ENCODE measurements around the gene VIPR1. TPM values are rescaled to one million over a fixed set of nuclear protein-coding genes. Genes with fewer than 3 reads are reported as not detected.

The VIPR1 gene
- total and polyA plus RNA-seq, 2 donors (not counting 1 experiment from before 2014, with no cell fraction given), result 0.79 to 5.8 TPM

DNA sequence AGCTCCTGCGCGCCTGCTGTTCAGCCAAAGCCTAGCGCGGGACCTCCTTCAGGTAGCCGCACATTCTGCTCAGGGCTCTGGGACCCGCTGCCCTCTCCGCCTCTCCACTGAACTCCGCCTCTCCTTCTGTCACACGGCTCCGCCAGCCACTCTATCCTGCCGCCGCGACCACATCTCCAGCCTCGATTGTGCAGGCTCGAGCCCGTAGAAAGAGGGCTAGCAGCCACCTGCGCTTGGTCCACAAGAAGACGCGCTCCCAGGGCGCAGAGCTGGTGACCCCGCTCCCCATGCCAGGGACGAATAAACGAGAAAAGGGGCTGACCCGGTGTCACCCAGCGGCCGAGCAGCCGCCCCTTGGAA lies 1.1 kb upstream of the VIPR1 start:
- no peak for TF ChIP-seq EZH2 (IDR thresholded peaks at IDR 0.05; ENCODE audit: borderline replicate concordance, insufficient read depth, low read depth, low read length, poor library complexity, severe bottlenecking)
- TF ChIP-seq, protein P1, sequence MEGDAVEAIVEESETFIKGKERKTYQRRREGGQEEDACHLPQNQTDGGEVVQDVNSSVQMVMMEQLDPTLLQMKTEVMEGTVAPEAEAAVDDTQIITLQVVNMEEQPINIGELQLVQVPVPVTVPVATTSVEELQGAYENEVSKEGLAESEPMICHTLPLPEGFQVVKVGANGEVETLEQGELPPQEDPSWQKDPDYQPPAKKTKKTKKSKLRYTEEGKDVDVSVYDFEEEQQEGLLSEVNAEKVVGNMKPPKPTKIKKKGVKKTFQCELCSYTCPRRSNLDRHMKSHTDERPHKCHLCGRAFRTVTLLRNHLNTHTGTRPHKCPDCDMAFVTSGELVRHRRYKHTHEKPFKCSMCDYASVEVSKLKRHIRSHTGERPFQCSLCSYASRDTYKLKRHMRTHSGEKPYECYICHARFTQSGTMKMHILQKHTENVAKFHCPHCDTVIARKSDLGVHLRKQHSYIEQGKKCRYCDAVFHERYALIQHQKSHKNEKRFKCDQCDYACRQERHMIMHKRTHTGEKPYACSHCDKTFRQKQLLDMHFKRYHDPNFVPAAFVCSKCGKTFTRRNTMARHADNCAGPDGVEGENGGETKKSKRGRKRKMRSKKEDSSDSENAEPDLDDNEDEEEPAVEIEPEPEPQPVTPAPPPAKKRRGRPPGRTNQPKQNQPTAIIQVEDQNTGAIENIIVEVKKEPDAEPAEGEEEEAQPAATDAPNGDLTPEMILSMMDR (IDR thresholded peaks at IDR 0.05), result no peak
- H3K9me3 Mint-ChIP-seq (ENCODE audit: insufficient read depth), result no peaks in the 10 kb centered on the region
- H3K4me3 Mint-ChIP-seq, result peak overlapping the region; percentile 92
- CTCF ChIA-PET, result interaction anchor here (0.6 to 3.5 kb wide), 11 partner anchors 9 to 244 kb away, joined by 3 to 56 read pairs (median 3); partner anchors contain the start of gene SEC22C
- peak overlapping the region; percentile 83 for H3K4me2 ChIP-seq (replicated peaks; ENCODE audit: low read depth, low read length, poor library complexity, severe bottlenecking)
- 5% methylated on average over 27 of the region's 27 CpGs for WGBS (ENCODE audit: insufficient coverage)
- H3K79me2 ChIP-seq (ENCODE audit: control insufficient read depth, insufficient read depth, low read length), result no peaks in the 10 kb centered on the region
- no peaks in the 10 kb centered on the region for H3K9me3 ChIP-seq (ENCODE audit: control extremely low read depth in 1 of 3, control insufficient read depth in 2 of 3, insufficient read depth in 1 of 3, low read length in 2 of 3)
- H3K9ac ChIP-seq (ENCODE audit: low read length), result peak overlapping the region; percentile 62
- H3K4me1 Mint-ChIP-seq, result peaks cover 25% of the 10 kb centered on the region
- peaks cover 11 to 21% of the 10 kb centered on the region in 2 donors for H3K4me1 ChIP-seq (ENCODE audit: control insufficient read depth in 2 of 2, insufficient read depth in 2 of 2, low read length in 2 of 2)
- H3K27me3 ChIP-seq (replicated peaks in 1 of 4; ENCODE audit: control extremely low read depth in 1 of 4, control insufficient read depth in 3 of 4, insufficient read depth in 4 of 4, low read length in 3 of 4), result peaks cover 0 to 38% (median 16%) of the 10 kb centered on the region in 4 experiments
- no peak for DNase-seq
- H3K27ac Mint-ChIP-seq, result no peak overlapping the region
- intact Hi-C loops (cut with micrococcal nuclease), result loop anchor here (5.0 kb wide), 2 partner anchors 81 to 1191 kb away; partner anchors contain the start of genes ABHD5 and SEC22C
- H3K36me3 ChIP-seq (replicated peaks in 1 of 2; ENCODE audit: control extremely low read depth in 1 of 2, control insufficient read depth in 1 of 2, extremely low read depth in 1 of 2, insufficient read depth in 2 of 2, low read length in 1 of 2), result no peaks in the 10 kb centered on the region
- no peak overlapping the region for H3K27ac ChIP-seq (ENCODE audit: low read length in 2 of 2)
- H2AFZ ChIP-seq (ENCODE audit: insufficient read depth, low read depth, low read length, poor library complexity, severe bottlenecking), result peak overlapping the region; percentile 92
- H3K27me3 Mint-ChIP-seq, result peaks cover 35% of the 10 kb centered on the region
- peak overlapping the region in 4 of 5 experiments; percentile 63 to 82 (median 74) for H3K4me3 ChIP-seq (ENCODE audit: control extremely low read depth in 1 of 5, extremely low read depth in 1 of 5, insufficient read depth in 1 of 5, low read depth in 2 of 5, low read length in 4 of 5)
- no peaks in the 10 kb centered on the region for H4K20me1 ChIP-seq (ENCODE audit: control insufficient read depth, insufficient read depth, low read length, poor library complexity, severe bottlenecking)
- no peak for ATAC-seq (ENCODE audit: low read depth)
- POLR2A ChIA-PET, result interaction anchor here (0.6 to 1.8 kb wide), 2 partner anchors 11 to 1120 kb away, joined by 3 to 8 read pairs; partner anchors contain the start of gene ANO10
